ENCODE measurements around the gene ZIK1.

DNA sequence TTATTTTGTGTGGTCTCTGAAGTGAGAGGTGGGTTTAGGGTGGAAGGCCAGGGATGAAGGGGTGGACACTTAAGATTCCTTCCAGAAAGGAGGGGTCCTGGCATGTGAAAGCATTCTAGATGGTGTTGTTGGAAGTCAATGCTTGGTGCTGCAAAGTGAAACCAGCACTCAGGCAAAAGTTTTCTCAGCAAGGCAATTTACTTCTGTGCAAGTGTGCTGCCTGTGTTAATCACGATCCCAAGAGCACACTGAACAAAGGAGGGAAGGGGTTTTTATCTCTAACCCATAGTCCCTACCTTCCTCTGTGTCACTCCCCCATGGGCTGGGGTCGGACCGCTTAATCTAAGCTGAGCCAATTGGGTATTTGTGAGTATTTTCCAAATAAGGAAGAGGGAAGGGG lies 31.4 kb downstream of the ZIK1 start:
- TF ChIP-seq, protein P1, sequence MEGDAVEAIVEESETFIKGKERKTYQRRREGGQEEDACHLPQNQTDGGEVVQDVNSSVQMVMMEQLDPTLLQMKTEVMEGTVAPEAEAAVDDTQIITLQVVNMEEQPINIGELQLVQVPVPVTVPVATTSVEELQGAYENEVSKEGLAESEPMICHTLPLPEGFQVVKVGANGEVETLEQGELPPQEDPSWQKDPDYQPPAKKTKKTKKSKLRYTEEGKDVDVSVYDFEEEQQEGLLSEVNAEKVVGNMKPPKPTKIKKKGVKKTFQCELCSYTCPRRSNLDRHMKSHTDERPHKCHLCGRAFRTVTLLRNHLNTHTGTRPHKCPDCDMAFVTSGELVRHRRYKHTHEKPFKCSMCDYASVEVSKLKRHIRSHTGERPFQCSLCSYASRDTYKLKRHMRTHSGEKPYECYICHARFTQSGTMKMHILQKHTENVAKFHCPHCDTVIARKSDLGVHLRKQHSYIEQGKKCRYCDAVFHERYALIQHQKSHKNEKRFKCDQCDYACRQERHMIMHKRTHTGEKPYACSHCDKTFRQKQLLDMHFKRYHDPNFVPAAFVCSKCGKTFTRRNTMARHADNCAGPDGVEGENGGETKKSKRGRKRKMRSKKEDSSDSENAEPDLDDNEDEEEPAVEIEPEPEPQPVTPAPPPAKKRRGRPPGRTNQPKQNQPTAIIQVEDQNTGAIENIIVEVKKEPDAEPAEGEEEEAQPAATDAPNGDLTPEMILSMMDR (IDR thresholded peaks at IDR 0.05; ENCODE audit: low read length) = no peak
- no peak for TF ChIP-seq EZH2 (IDR thresholded peaks at IDR 0.05; ENCODE audit: borderline replicate concordance, low read length)

All from OCI-LY1 (cell line).